H1 (cell line): ENCODE results near the gene ATP1A3. TPM values are rescaled to one million over a fixed set of nuclear protein-coding genes. Genes with fewer than 3 reads are reported as not detected.
A peak's percentile ranks its signal among the peaks of the same experiment; 100 is the strongest.

Source experiments
- CTCF ChIA-PET: fragments of 300-600 bp; sonication (Branson Sonifier 250); formaldehyde crosslinking; loops from one replicate; lab custom pipeline; 2021; ENCODE audit not compliant: partially characterized antibody; lab: Charles Lee
- POLR2A ChIA-PET: fragments of 300-600 bp; sonication (Branson Sonifier 250); formaldehyde crosslinking; loops from one replicate; lab custom pipeline; 2021; ENCODE audit warnings: inconsistent platforms; ENCODE audit not compliant: partially characterized antibody; lab: Charles Lee
- DNase-seq, 2 experiments: peaks; one replicate each; pipeline versions ENCODE4 v3.0.0 to v3.0.0-alpha.2; 2010 to 2022; ENCODE audit warnings: low spot score in 2 of 2, low read depth in 1 of 2, mixed read lengths in 1 of 2
- FAIRE-seq: peaks from 2 replicates; lab custom pipeline; 2011; peaks lifted over from hg19 to GRCh38; lab: Jason Lieb, UNC
- H2AFZ ChIP-seq: 2 replicates; pipeline ENCODE4 v1.8.1; 2012; ENCODE audit warnings: low read length, inconsistent platforms
- H2AK5ac ChIP-seq: 2 replicates; pipeline ENCODE4 v1.6.1; 2013; ENCODE audit warnings: low read depth, low read length
- H2BK120ac ChIP-seq: replicated peaks from 2 replicates; pipeline ENCODE3; 2013; ENCODE audit warnings: low read depth, low read length, inconsistent platforms
- H2BK12ac ChIP-seq: 2 replicates; pipeline ENCODE4 v1.6.1; 2013; ENCODE audit warnings: low read depth, low read length
- H2BK15ac ChIP-seq: 2 replicates; pipeline ENCODE4 v1.6.1; 2013; ENCODE audit warnings: low read length
- H2BK20ac ChIP-seq: 2 replicates; pipeline ENCODE4 v1.6.1; 2013; ENCODE audit warnings: low read length
- H2BK5ac ChIP-seq: 2 replicates; pipeline ENCODE4 v1.6.1; 2013; ENCODE audit warnings: low read depth, low read length
- H3K14ac ChIP-seq: 2 replicates; pipeline ENCODE4 v1.6.1; 2013; ENCODE audit warnings: inconsistent platforms; ENCODE audit not compliant: insufficient read length
- H3K18ac ChIP-seq: 2 replicates; pipeline ENCODE4 v1.6.1; 2013; ENCODE audit warnings: low read length; ENCODE audit errors: extremely low read depth
- H3K23ac ChIP-seq: 2 replicates; pipeline ENCODE4 v1.6.1; 2013; ENCODE audit warnings: inconsistent platforms; ENCODE audit not compliant: insufficient read length
- H3K23me2 ChIP-seq: 2 replicates; pipeline ENCODE4 v1.6.1; 2013; ENCODE audit warnings: low read depth, low read length
- H3K27ac ChIP-seq: 2 replicates; pipeline ENCODE4 v1.6.1; 2011; ENCODE audit warnings: low read depth, low read length, inconsistent platforms
- H3K27me3 ChIP-seq, 4 experiments: replicated peaks in 1 of 4; 1 replicate in 1 of 4; 2 replicates in 3 of 4; pipeline versions ENCODE4 v1.6.1 to v1.8.1; 2011 to 2013; ENCODE audit warnings: low read length in 3 of 4, mild to moderate bottlenecking in 3 of 4, inconsistent platforms in 2 of 4, mixed read lengths in 2 of 4, moderate library complexity in 1 of 4; ENCODE audit not compliant: control insufficient read depth in 3 of 4, insufficient read depth in 3 of 4; ENCODE audit errors: extremely low read depth in 1 of 4
- H3K36me3 ChIP-seq, 4 experiments: 2 replicates each; pipeline versions ENCODE4 v1.6.1 to v1.8.1; 2011 to 2013; ENCODE audit warnings: mild to moderate bottlenecking in 4 of 4, low read length in 3 of 4, moderate library complexity in 2 of 4, control low read depth in 1 of 4, inconsistent platforms in 1 of 4; ENCODE audit not compliant: insufficient read depth in 4 of 4, control insufficient read depth in 2 of 4
- H3K4ac ChIP-seq: replicated peaks from 2 replicates; pipeline ENCODE3; 2013; ENCODE audit warnings: low read length, low read depth, mixed read lengths, inconsistent platforms; ENCODE audit not compliant: insufficient read length
- H3K4me1 ChIP-seq, 4 experiments: replicated peaks in 1 of 4; 1 replicate in 1 of 4; 2 replicates in 3 of 4; pipeline versions ENCODE4 v1.6.1 to v1.8.1; 2011 to 2013; ENCODE audit warnings: low read length in 3 of 4, inconsistent platforms in 2 of 4, mixed read lengths in 1 of 4; ENCODE audit not compliant: insufficient read depth in 4 of 4, control insufficient read depth in 3 of 4
- H3K4me2 ChIP-seq, 2 experiments: 2 replicates each; pipeline versions ENCODE4 v1.6.1 to v1.8.1; 2011 to 2013; ENCODE audit warnings: low read depth in 2 of 2, low read length in 2 of 2, control low read depth in 1 of 2, inconsistent platforms in 1 of 2, mild to moderate bottlenecking in 1 of 2; ENCODE audit not compliant: insufficient read depth in 1 of 2
- H3K4me3 ChIP-seq, 4 experiments: fragments of 200-600, 300-600 bp in 1 of 4; sonication (generic), shearing (Covaris generic), sonication (Bioruptor Twin) in 1 of 4; 2 replicates each; pipeline versions ENCODE4 v1.5.1 to v1.8.1; 2011 to 2016; ENCODE audit warnings: low read length in 4 of 4, low read depth in 3 of 4, control low read depth in 2 of 4, inconsistent platforms in 2 of 4, mild to moderate bottlenecking in 2 of 4, mixed read lengths in 1 of 4, moderate library complexity in 1 of 4; ENCODE audit not compliant: insufficient read depth in 2 of 4; ENCODE audit errors: extremely low read depth in 1 of 4
- H3K56ac ChIP-seq: replicated peaks from 2 replicates; pipeline ENCODE3; 2013; ENCODE audit warnings: low read depth, mild to moderate bottlenecking, mixed read lengths, low read length, inconsistent platforms; ENCODE audit not compliant: insufficient read length
- H3K79me1 ChIP-seq: 2 replicates; pipeline ENCODE4 v1.6.1; 2013; ENCODE audit warnings: low read depth, low read length, control low read depth
- H3K79me2 ChIP-seq, 2 experiments: 2 replicates each; pipeline versions ENCODE4 v1.6.1 to v1.8.1; 2012 to 2013; ENCODE audit warnings: low read length in 2 of 2, mild to moderate bottlenecking in 2 of 2, inconsistent platforms in 1 of 2; ENCODE audit not compliant: insufficient read depth in 2 of 2, control insufficient read depth in 1 of 2
- H3K9ac ChIP-seq, 4 experiments: replicated peaks in 1 of 4; 1 replicate in 1 of 4; 2 replicates in 3 of 4; pipeline versions ENCODE4 v1.6.1 to v1.8.1; 2011 to 2013; ENCODE audit warnings: low read depth in 3 of 4, low read length in 3 of 4, control low read depth in 2 of 4, mild to moderate bottlenecking in 2 of 4, moderate library complexity in 2 of 4, inconsistent platforms in 1 of 4; ENCODE audit errors: extremely low read depth in 1 of 4
- H3K9me3 ChIP-seq, 2 experiments: 2 replicates each; pipeline versions ENCODE4 v1.6.1 to v1.8.1; 2012 to 2013; ENCODE audit warnings: mild to moderate bottlenecking in 2 of 2, moderate library complexity in 2 of 2, control low read depth in 1 of 2, inconsistent platforms in 1 of 2, low read depth in 1 of 2, low read length in 1 of 2, mixed read lengths in 1 of 2; ENCODE audit not compliant: insufficient read depth in 2 of 2
- H4K20me1 ChIP-seq, 2 experiments: replicated peaks in 1 of 2; 2 replicates each; pipeline versions ENCODE3 to v1.8.1; 2011 to 2013; ENCODE audit warnings: inconsistent platforms in 2 of 2, low read length in 2 of 2, mild to moderate bottlenecking in 1 of 2; ENCODE audit not compliant: insufficient read depth in 2 of 2, control insufficient read depth in 1 of 2
- H4K5ac ChIP-seq: 2 replicates; pipeline ENCODE4 v1.6.1; 2013; ENCODE audit warnings: low read length, low read depth, mixed read lengths, inconsistent platforms; ENCODE audit not compliant: insufficient read length
- H4K8ac ChIP-seq: 2 replicates; pipeline ENCODE4 v1.8.0; 2013; ENCODE audit warnings: mild to moderate bottlenecking, moderate library complexity, low read length, inconsistent platforms; ENCODE audit not compliant: insufficient read depth; ENCODE audit errors: extremely low read depth
- H4K91ac ChIP-seq: replicated peaks from 2 replicates; pipeline ENCODE3; 2013; ENCODE audit warnings: low read length, mixed read lengths, inconsistent platforms; ENCODE audit not compliant: insufficient read length
- ASH2L ChIP-seq: fragments of 200-600, 300-600 bp; sonication (generic); IDR thresholded peaks from one replicate; pipeline ENCODE4 v1.7.1; 2017; ENCODE audit warnings: low read length
- CTCF ChIP-seq, 3 experiments: IDR thresholded peaks; 1 replicate in 2 of 3; 2 replicates in 1 of 3; pipeline versions ENCODE4 v1.5.1 to v1.6.1; 2011; ENCODE audit warnings: low read length in 3 of 3, mild to moderate bottlenecking in 3 of 3, inconsistent platforms in 2 of 3, low read depth in 1 of 3, moderate library complexity in 1 of 3; ENCODE audit not compliant: insufficient read depth in 1 of 3; ENCODE audit errors: control extremely low read depth in 1 of 3
- EZH2 ChIP-seq: fragments of 200-600 bp; sonication (generic); IDR thresholded peaks from 2 replicates; pipeline ENCODE4 v1.7.1; 2012; ENCODE audit warnings: low read depth, mild to moderate bottlenecking, moderate library complexity, low read length, inconsistent platforms; ENCODE audit not compliant: severe bottlenecking
- JUN ChIP-seq: IDR thresholded peaks from 2 replicates; pipeline ENCODE4 v1.6.1; 2011; ENCODE audit warnings: low read depth, mild to moderate bottlenecking, improper control_type of control experiment, low read length
- NRF1 ChIP-seq: IDR thresholded peaks from 2 replicates; pipeline ENCODE4 v1.6.1; 2011; ENCODE audit warnings: mild to moderate bottlenecking, low read depth, low read length, improper control_type of control experiment
- SIN3A ChIP-seq, 2 experiments: IDR thresholded peaks in 1 of 2; conservative IDR thresholded peaks in 1 of 2; 2 replicates each; pipeline ENCODE4 v1.6.1; 2011 to 2012; ENCODE audit warnings: low read length in 2 of 2, improper control_type of control experiment in 1 of 2, low read depth in 1 of 2, mild to moderate bottlenecking in 1 of 2
- SIRT6 ChIP-seq: IDR thresholded peaks from one replicate; pipeline ENCODE4 v1.7.1; 2012; ENCODE audit warnings: low read length, inconsistent platforms
- SIX5 ChIP-seq: IDR thresholded peaks from 2 replicates; pipeline ENCODE4 v1.6.1; 2011; ENCODE audit warnings: mild to moderate bottlenecking, low read depth, low read length
- SUZ12 ChIP-seq: fragments of 200-600 bp; sonication (generic); IDR thresholded peaks from 2 replicates; pipeline ENCODE4 v1.6.1; 2012; ENCODE audit warnings: mild to moderate bottlenecking, inconsistent platforms, low read length, moderate library complexity, mixed read lengths
- WGBS, 2 experiments: shearing (Covaris generic) in 1 of 2; methylation state at CpG; one replicate each; pipeline versions ENCODE4 v1.1.6 to v1.1.7; 2013 to 2015; ENCODE audit warnings: low lambda C conversion rate in 2 of 2, mixed read lengths in 2 of 2, inconsistent platforms in 1 of 2, low coverage in 1 of 2, missing lambda C conversion rate in 1 of 2; ENCODE audit not compliant: insufficient replicate concordance in 2 of 2, insufficient coverage in 1 of 2, insufficient read length in 1 of 2; ENCODE audit errors: extremely low coverage in 1 of 2, missing lambda C conversion rate in 1 of 2; 5-methylcytosine and 5-hydroxymethylcytosine counted together
- polyA plus RNA-seq, 7 experiments: library from polyadenylated mRNA; depleted of rRNA in 3 of 7; stranded (reverse) in 5 of 7; unstranded in 2 of 7; fragments of >200 nt in 5 of 7; fragments of 200-250 nt in 2 of 7; gene quantifications; 1 replicate in 5 of 7; 2 replicates in 1 of 7; 4 replicates in 1 of 7; pipeline versions ENCODE4 v1.2.1 to v1.2.3, GENCODE V29; 2011 to 2013; ENCODE audit warnings: missing spikeins in 2 of 7, mixed read lengths in 2 of 7
- total RNA-seq: library from RNA; stranded (reverse); fragmentation: NEBNext Ultra II Directional; extraction: Animal tissue kit (Norgen Biotek cat#: 25700); gene quantifications from 2 replicates; pipeline ENCODE4 v1.2.1, GENCODE V29; 2021

The ATP1A3 gene
- total and polyA plus RNA-seq, 2 of the 8 experiments (the other 6 are each of a cell fraction or from before 2014, with no cell fraction given) = 11.1 to 41.2 TPM

DNA sequence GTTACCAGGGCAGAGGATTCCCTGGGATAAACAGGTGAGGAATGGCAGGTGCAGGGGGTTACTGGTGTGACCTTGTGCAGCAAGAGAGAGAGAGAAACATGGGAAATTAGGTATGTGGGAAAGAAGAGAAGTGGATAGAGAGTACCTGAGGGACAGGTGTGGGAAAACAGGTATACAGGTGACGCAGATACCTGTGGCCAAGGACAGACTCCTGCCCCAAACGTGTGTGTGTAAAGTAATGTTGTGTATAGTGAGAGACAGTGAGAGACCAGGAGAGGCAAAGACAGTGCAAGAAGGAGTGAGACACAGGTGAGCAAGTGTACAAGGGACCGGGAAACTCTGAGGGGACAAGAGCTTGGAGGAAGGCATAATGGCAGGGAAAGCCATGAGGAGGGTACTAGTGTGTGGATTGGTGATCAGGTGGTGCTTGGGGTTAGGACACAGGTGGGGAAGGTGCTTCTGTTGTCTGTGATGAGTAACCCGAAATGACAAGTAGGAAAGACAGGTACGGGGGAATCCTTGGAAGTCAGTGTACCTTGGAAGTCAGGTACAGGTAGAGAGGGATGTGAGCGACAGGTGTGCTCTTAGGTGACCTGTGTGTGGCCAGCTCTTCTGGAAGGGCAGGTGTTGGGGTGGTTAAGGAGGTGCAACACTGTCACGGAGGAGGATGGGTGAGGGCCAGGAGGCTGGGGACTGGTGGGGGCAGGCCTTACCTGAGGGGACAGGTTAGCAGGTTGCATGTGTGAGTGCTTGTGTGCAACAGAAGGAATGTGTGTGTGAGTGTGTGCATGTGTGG lies 68.6 kb downstream of the ATP1A3 start:
- Histone ChIP-seq H4K91ac (no peak overlapping the region), H2AFZ (no peak overlapping the region), H2BK20ac (peak overlapping the region; percentile 97; the same call in 1 of the 2 replicates), H3K9me3 (no peaks in the 10 kb centered on the region), H3K4me2 (no peak overlapping the region), H2BK12ac (peak overlapping the region; percentile 84; the same call in 1 of the 2 replicates), H3K79me2 (no peaks in the 10 kb centered on the region), H3K23ac (no peak overlapping the region), H3K27ac (no peak overlapping the region), H3K27me3 (peaks cover 95 to 99% (median 96%) of the 10 kb centered on the region in 4 experiments), H2BK5ac (no peak overlapping the region), H3K18ac (no peak overlapping the region), H2AK5ac (0 out of 2 replicates have a peak overlapping the region, but pooled peaks have one; percentile 46), H3K14ac (no peak overlapping the region), H4K20me1 (peaks cover 8 to 28% of the 10 kb centered on the region in 2 experiments), H2BK15ac (peak overlapping the region; percentile 83; the same call in 1 of the 2 replicates), H3K56ac (no peak overlapping the region), H3K4me1 (peaks cover 6 to 20% (median 16%) of the 10 kb centered on the region in 4 experiments), H3K79me1 (no peaks in the 10 kb centered on the region), H3K4me3 (no peak overlapping the region), H3K4ac (no peak overlapping the region), H4K5ac (no peak overlapping the region), H3K23me2 (peaks cover 10% of the 10 kb centered on the region), H4K8ac (no peak overlapping the region), H3K36me3 (no peaks in the 10 kb centered on the region), H2BK120ac (no peak overlapping the region), H3K9ac (peak overlapping the region in 1 of 4 experiments; percentile 8; a peak in 1 of 7 replicates)
- DNase-seq = no peak
- ChIA-PET CTCF (interaction anchor here (0.5 to 1.3 kb wide), 5 partner anchors 9 to 417 kb away, joined by 3 to 5 read pairs (median 3); no protein-coding TSS in a partner anchor), POLR2A (interaction anchor here (0.5 to 1.5 kb wide), 6 partner anchors 13 to 61 kb away, joined by 3 to 5 read pairs (median 4); no protein-coding TSS in a partner anchor)
- no peak for FAIRE-seq
- WGBS, 2 experiments = 50% methylated on average over 7 of the region's 7 CpGs; no CpG with 5 or more reads in 1 of the 2 experiments
- TF ChIP-seq NRF1 (no peak), SIX5 (no peak), SUZ12 (peak; percentile 18; the same call in 1 of the 2 replicates), SIN3A (conservative IDR thresholded peaks at IDR 0.05 in 1 of 2, IDR thresholded peaks at IDR 0.05 in 1 of 2; ENCODE audit: low read depth in 1 of 2, low read length in 2 of 2) (no peak), JUN (no peak), CTCF (IDR thresholded peaks at IDR 0.05; ENCODE audit: control extremely low read depth in 1 of 3, insufficient read depth in 1 of 3, low read depth in 1 of 3, low read length in 3 of 3) (no peak), ASH2L (no peak), EZH2 (peak; percentile 34), SIRT6 (no peak)
